Fibroblast of pulmonary artery (primary cell): ENCODE data around the gene DFFA.

ENCODE experiments used
- DNase-seq: peaks from one replicate; pipeline ENCODE4 v3.0.0-alpha.2; 2010; ENCODE audit warnings: low read depth
- H3K4me3 ChIP-seq: replicated peaks from 2 replicates; pipeline ENCODE4 v1.5.1; 2011; ENCODE audit warnings: low read depth, mild to moderate bottlenecking, control low read depth, low read length, moderate library complexity
- CTCF ChIP-seq: IDR thresholded peaks from 2 replicates; pipeline ENCODE4 v1.5.1; 2011; ENCODE audit warnings: mild to moderate bottlenecking, control low read depth, low read length, inconsistent platforms; ENCODE audit errors: missing control alignments

Gene DFFA

DNA sequence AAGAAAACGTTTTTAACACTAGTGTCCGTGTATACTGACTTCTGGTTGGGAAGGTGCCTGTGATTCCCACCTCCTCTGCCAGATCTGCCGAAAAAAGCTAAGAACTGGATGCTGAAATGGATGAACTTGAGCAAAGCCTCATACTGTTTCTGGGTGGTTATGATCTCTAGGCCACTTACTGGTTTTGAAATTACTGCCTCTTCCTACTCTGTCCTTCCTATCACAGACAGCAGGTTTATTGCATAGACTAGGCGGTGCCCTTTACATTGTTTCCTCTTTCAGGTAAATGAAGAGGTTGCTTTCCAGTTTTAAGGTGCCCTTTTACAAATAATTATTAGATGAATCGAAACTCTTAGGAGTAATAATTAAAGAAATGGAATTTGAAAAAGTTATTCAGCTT, 29.9 kb upstream of the DFFA start:
- TF ChIP-seq CTCF, result no peak
- no peak overlapping the region for H3K4me3 ChIP-seq
- DNase-seq, result no peak

GRCh38 chr1:10498231-10498630, 25.9 kb upstream of the DFFA start:
- no peak for DNase-seq
- no peak overlapping the region for H3K4me3 ChIP-seq
- no peak for TF ChIP-seq CTCF

GRCh38 chr1:10497109-10497508, 24.8 kb upstream of the DFFA start:
- H3K4me3 ChIP-seq, result no peak overlapping the region
- no peak for DNase-seq
- no peak for TF ChIP-seq CTCF

- TF ChIP-seq CTCF, result no peak
- H3K4me3 ChIP-seq, result no peak overlapping the region
- DNase-seq, result no peak
Observed at GRCh38 chr1:10495952-10496351, 23.6 kb upstream of the DFFA start.

DNA sequence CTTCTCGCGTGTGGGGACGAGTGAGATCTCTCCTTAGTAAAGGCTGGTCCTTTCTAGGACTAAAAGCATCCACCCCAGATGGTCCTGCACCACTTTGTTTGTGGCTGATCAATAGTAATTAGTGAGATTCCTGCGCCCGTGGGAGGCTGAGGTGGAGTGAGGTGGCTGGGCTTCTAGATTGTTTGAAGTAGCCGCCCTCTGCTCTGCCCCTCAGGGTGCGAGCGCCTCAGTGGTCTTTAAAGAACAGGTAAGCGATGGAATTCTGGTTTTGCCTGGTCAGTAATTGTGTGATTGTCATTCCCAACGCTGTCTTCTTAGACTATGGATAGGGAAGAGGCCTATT, 23.1 kb upstream of the DFFA start:
- DNase-seq, result no peak
- no peak overlapping the region for H3K4me3 ChIP-seq
- no peak for TF ChIP-seq CTCF

DNA sequence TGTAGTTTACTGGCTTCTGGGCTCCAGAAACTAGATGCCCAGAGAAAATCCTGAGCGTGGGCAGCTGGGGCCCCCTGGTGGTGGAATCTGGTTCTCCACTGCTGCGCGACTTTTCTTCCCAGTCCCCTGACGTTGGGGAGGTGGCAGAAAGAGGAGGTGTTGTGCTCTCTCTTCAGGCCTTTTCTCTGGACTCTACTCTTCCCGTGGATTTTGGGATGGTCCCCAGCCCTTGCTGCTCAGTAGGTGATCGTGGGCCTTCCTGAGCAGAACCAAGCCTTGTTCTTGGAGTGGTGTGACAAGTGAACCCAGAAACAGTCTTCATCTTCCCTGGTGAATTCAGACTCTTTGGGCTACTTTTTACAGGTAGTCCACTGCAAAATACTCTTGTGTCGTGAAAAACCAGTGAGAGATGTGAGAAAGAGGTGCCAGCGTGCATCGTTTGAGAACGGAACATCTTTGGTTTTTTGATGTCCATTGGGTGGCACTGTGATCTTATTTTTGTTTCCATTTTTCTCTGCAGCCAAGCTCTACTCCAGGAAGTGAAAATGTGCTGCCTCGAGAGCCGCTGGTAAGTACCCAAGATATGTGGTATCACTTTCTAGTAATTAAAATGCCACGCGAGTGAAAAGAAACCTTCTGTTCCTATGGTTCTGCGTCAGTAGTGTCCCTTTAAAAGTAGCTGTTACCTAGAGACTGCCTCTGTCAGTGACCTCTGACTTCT, 22.6 kb upstream of the DFFA start:
- peak; percentile 78 for TF ChIP-seq CTCF
- DNase-seq, result peak; percentile 67

GRCh38 chr1:10494418-10494753, 22.1 kb upstream of the DFFA start:
- TF ChIP-seq CTCF, result no peak
- DNase-seq, result no peak
- no peak overlapping the region for H3K4me3 ChIP-seq

More for the DNA sequence above, 22.6 kb upstream of the DFFA start:
- peak overlapping the region; percentile 12 for H3K4me3 ChIP-seq
